Suppressor macrophage (primary cell): Measurements from ENCODE around the gene SAMD13.
"Not testable (repeated sequence)": the region's sequence is repeated elsewhere in the genome, so short reads cannot be mapped to it uniquely, and the experiment has no call there.

Experiments used
- DNase-seq, 4 experiments: peaks; one replicate each; pipeline ENCODE4 v3.0.0-alpha.2; 2020 to 2022

Gene SAMD13

DNA sequence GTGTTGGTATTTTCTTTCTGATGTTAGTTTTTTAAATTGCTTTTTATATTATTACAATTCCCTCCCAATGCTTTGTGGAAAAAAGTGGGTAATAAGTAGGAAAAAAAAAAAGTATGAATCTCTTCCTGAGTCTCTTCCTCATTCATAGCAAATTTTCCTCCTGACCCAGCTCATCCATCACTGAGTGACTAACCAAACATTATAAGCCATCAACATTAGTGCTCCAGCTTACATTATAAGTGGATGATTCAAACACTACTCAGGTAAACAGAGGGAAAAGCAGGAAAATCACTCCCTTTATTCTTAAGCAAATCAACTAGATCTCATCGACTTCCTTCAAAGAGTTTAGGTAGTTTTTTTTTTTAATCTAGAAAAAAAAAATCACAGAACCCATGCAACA lies 15.4 kb upstream of the SAMD13 start:
- no peak for DNase-seq

DNA sequence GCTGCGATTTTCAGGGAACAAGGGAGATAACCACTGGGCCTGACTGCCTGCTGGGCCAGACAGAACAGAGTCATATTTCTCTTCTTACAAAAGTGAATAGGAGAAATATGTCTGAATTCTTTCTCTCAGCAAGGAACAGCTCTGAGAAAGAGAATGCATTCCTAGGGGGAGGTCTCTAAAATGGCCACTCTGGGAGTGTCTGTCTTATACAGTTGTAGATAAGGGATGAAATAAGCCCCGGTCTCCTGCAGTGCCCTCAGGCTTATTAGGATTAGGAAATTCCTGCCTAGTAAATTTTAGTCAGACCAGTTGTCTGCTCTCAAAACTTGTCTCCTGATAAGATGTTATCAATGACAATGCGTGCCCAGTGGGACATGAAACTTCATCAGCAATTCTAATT lies 14.1 kb upstream of the SAMD13 start:
- not testable (repeated sequence) for DNase-seq

DNA sequence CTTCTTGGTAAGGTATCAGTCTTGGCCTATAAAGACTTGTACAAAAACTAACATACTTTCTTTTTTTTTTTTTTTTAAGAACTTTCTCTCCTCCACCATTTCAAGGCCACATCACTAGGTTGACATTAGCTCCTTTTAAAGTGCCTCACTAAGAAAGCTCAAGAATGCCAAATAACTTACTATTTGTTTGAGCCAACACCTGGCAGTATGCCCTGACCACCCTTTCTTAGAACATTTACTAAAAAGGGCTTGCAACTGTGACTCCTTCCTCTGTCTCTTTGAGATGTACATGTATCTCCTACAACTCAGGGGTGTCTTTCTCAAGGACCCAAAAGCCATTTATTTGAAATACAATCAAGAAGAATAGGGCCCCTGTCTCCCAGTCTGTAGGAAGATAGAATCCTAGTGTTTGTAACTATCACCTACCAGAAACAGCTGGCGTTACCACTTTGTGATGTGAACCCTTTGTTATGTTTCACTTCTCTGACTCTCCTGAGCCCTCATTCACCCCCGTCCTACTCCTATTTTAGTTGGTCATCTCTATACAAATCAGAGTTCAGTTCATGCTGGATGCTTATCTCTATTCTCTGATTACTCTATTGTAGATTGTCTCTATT lies 12.2 kb upstream of the SAMD13 start:
- no peak for DNase-seq

DNA sequence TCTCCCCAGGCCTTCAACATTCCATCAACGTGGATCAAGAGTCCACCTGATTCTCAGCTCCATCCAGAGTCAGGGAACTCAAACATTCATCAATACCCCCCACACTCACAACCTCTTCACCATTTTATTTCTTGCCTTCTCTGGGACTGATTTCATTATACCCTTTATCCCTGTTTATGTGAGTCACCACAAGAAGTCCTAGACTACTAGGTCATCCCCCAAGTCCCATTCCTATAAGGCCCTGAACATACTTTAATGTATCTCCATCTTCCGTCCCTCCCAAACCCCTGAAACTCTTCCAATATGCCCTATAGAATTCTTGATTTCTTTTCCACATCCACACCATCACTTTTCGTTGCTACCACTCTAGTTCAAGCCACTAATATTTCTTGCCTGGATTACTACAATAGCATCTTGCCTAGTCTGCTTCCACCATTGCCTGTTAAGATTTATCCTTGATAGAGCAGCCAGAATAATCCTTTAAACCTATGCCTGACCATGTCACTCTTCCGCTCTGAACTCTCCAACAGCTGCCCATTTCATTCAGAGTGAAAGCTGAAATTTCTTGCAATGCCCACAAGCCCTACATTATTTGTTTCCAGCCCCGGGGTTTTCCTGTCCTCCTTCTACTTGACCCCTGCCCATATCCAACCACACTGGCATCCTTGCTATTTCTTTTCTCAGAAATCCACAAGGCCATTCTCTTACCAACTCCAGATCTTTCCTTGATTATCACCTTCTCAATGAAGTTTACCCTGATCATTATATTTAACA lies 9.4 kb upstream of the SAMD13 start:
- DNase-seq: no peak

DNA sequence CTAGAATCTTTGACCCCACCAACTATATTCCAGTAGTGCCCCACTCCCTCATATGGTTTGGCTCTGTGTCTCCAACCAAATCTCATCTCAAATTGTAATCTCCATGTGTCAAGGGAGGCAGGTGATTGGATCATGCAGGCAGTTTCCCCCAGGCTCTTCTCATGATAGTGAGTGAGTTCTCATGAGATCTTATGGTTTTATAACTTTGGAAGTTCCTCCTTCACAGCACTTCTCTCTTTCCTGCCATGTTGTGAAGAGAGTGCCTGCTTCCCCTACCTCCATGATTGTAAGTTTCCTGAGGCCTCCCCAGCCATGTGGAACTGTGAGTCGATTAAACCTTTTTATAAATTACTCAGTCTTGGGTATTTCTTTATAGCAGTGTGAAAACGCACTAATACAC lies 7.7 kb upstream of the SAMD13 start:
- peak in 3 of 4 experiments; percentile 23 to 49 (median 33) for DNase-seq

DNA sequence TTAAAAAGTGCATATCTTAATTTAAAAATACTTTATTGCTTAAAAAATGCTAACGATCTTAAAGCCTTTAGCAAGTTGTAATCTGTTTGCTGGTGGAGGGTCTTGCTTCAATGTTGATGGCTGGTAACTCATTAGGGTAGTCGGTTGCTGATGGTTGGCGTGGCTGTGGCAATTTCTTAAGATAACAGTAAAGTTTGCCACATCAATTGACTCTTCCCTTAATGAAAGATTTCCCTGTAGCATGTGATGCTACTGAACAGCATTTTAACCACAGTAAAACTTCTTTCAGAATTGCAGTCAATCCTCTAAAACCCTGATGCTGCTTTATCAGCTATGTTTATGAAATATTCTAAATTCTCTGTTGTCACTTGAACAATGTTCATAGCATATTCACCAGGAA lies 6.8 kb upstream of the SAMD13 start:
- no peak for DNase-seq

DNA sequence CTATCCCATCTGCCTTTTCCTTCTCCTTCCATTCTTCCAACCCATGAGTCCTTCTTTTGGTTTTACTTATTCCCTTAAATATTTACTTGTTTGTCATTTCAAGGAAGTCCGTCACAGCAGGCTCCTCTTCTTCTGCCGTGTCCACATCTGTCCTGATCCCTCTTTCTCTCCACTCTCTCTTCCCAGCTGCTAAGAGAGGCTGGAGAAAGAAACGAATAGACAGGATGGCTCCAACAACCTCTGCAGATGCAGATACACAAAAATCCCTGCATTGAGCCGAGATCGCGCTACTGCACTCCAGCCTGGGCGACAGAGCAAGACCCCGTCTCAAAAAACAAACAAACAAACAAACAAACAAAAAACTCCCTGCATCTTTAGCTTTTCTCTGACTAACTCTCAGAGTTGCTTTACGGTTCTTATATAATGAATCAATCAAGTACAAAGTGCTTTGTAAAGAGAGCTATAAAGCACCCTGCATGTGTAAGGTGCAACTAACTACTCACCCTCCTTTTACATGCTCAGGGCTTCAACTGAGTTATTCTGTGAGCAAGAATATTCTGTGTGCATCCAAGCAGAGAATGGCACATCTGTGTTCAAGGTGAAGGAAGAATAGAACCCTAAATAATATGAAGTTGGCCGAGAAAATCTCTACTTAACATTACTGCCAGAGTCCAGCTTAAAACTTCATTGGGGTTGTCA lies 3.8 kb upstream of the SAMD13 start:
- no peak for DNase-seq

- DNase-seq: peak; percentile 52 to 86 (median 66)
Observed at GRCh38 chr1:84298328-84298683, 3.2 kb upstream of the SAMD13 start.

GRCh38 chr1:84298684-84299535 lies 2.6 kb upstream of the SAMD13 start:
- DNase-seq: peak; percentile 29 to 63 (median 46)

- DNase-seq: peak in 3 of 4 experiments; percentile 18 to 40 (median 19)
Observed at GRCh38 chr1:84299536-84300170, 1.9 kb upstream of the SAMD13 start.

GRCh38 chr1:84300501-84300900 lies 1.0 kb upstream of the SAMD13 start:
- no peak for DNase-seq

DNA sequence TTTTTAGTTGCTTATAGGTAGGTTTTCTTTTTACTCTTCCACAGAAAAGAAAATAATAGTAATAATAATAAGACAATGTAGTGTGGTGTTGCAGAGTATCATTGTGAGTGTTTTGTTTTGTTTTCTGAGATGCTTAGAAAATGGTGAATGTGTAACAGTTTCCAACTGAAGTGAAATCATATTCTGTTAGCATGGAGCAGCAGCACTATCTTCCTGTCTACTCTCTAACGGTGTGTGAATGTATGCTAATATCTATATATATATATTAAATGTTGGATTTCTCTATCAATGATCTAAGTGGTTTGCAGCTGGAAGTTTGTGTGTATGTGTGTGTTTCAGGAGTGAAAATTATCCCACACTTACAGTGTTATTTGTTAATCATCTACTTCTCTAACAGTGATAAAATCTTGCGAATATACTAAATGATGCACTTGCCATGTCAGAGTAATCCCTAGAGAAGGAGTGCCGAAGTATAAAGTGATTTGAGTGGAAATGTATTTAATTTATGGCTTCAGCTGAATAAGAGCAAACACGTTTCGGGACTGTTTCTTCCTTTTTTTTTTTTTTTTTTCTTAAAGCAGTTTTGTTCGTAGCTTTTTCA lies 377 bp downstream of the SAMD13 start:
- DNase-seq: peak in 2 of 4 experiments; percentile 2 to 23

DNA sequence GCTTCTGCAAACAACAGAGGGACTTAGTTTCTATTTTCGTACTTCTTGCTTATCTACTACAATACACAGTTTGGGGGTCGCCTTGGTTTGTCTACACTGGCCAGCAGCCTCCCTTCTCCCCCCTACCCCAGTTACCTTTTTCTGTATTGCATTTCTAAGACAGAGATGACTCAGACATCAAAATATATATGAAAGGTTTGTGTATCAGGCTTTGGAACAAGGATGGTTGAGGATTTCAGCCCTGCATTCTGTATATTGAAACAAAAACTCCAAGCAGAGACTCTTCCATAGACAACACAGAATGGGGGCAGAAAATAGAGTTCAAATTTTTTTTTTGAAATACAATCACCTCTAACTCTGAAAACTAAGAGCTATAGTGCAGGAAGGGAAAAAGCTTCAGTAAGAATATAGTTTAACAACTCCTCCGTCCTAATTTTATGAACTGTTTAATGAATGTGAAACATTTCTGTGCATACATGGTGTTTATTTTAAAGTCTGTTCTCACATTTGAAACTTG lies 1.9 kb downstream of the SAMD13 start:
- no peak for DNase-seq

- no peak for DNase-seq
Observed at GRCh38 chr1:84307398-84307797, 5.9 kb downstream of the SAMD13 start.

DNA sequence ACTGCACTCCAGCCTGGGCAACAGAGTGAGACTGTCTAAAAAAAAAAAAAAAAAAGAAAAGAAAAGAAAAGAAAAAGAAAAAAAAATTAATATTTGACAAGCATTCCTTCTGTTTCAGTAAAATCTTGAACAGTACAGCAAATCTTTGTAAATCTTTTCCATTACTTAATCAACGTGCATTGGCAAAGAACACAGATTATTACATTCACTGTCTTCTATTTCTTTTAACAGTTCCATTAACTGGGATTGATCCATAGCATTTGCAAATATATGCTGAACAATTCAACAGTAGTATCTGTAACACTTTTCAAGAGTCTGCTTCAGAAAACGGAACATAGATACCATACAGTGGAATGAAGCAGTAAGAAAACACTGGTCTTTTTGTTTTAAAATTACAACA lies 9.8 kb downstream of the SAMD13 start:
- no peak for DNase-seq

GRCh38 chr1:84319662-84320061 lies 18.2 kb downstream of the SAMD13 start:
- DNase-seq: no peak

DNA sequence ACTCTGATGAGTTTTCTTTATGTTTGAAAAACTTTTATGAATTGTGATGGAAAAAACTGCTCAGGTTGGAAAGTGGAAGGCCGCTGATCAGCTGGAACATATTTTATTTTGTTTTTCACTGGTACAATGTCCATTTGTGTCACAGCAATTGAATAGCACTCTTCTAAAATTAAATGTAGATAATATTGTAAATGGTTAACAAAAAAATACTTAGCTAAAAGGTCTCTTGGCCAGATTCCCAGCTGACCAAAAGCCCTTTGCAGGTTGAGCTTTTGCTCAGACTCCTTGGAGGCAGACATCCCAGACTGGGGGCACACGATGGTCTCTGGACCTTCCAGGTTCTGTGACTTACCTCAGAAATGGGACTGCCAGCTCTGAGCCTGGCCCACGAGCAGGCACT lies 26.3 kb downstream of the SAMD13 start:
- no peak for DNase-seq

DNA sequence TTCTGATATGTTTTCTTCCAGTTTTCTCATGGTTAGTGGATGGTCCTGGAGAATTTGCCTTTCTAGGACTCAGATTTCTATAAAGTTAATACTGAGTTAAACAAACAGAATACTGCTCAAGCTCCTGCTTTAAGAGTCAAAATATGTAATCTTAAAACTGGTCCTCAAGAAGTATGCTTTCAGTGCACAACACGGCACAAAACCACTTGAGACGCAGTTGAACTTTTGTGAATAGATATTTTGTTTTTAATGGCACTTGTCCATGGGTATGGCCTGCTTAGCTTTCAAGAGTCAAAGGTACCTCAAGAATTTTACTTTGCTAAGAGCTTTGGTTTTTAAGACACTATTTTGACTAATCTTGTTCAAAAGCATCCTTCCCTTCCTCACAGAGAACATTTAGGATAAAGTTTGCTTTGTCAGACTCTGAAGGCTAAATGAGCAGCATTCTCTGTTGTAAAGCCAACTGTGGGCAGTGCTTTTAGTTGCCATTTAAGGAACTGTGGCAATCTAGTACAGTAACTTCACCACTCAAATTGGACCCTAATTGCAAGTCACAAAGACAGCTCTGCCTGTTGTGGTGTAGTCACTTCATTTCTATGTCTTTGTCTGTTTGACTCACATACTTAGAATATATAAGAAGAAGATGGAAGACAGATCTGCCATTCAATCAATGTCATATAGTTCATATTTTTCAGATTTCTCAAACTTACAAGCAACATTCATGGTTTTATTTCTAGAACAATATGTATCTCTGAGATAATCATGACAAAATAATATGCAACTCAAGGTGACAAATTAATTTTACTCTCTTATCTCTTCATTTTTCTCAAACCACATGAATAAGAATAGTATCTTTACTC lies 28.8 kb downstream of the SAMD13 start:
- no peak for DNase-seq

GRCh38 chr1:84339503-84339902 lies 38.0 kb downstream of the SAMD13 start:
- DNase-seq: peak; percentile 63 to 83 (median 78)

- DNase-seq: peak; percentile 77 to 93 (median 90)
Observed at GRCh38 chr1:84344286-84344685, 42.8 kb downstream of the SAMD13 start.

- DNase-seq: no peak
Observed at GRCh38 chr1:84345220-84345619, 43.7 kb downstream of the SAMD13 start.
